ENCODE results near the gene MYO9B. TPM values are rescaled to one million over a fixed set of nuclear protein-coding genes. Genes with fewer than 3 reads are reported as not detected.

MYO9B gene
- total and polyA plus RNA-seq, 9 of the 15 experiments (the other 6 are each of a cell fraction or from before 2014, with no cell fraction given): 2.4 to 77.6 (median 23.0) TPM

DNA sequence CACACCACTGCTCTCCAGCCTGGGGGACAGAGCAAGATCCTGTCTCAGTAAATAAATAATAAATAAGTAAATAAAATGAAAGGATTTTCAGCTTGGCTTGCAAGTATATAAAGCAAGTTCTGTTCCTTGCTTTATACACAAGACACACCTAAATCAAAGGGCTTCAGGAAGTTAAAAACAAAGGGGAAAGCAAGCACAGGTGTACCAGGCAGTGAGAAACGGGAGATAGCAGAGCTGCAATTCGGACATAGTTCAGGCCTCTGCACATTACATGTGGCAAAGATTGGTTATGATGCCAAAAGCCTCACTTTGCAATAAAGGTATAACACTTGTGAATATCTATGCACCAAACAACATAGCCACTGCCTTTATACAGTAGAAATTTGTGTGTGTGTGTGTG lies 47.5 kb downstream of the MYO9B start (continued):
- no peak for TF ChIP-seq ELF2 (CRISPR knock-in tag; IDR thresholded peaks at IDR 0.05)

DNA sequence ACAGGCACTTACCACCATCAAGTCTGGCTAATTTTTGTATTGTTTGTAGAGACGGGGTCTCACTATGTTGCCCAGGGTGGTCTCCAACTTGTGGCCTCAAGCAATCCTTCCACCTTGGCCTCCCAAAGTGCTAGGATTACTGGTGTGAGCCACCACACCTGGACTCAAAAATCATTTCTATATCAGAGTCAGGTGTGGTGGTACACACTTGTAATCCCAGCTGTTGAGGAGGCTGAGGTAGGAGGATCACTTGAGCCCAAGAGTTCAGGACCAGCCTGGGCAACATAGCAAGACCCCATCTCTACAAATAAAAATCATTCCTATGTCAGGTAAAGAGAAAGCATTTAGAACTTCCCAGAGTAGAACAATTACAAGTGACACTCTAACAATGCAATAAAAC lies 48.4 kb downstream of the MYO9B start:
- DNase-seq (ENCODE audit: extremely low read depth in 1 of 4, low spot score in 3 of 4) (no peak), ATAC-seq (no peak), FAIRE-seq (no peak)
- intact Hi-C loops (cut with micrococcal nuclease): no loop called here
- Histone ChIP-seq H2AFZ (ENCODE audit: low read depth, low read length) (no peak overlapping the region), H3K27me3 (ENCODE audit: control insufficient read depth in 2 of 2, insufficient read depth in 2 of 2, low read length in 2 of 2) (no peaks in the 10 kb centered on the region), H3K4me3 (no peak overlapping the region), H3K4me1 (replicated peaks in 1 of 2; ENCODE audit: control insufficient read depth in 2 of 2, insufficient read depth in 2 of 2, low read length in 2 of 2) (peaks cover 0 to 8% of the 10 kb centered on the region in 2 experiments; a peak in 2 of 5 replicates), H3K36me3 (ENCODE audit: control insufficient read depth, insufficient read depth, low read length) (peaks cover 2% of the 10 kb centered on the region; the same call in 1 of the 3 replicates), H3K27ac (ENCODE audit: extremely low read depth, low read depth, low read length) (no peak overlapping the region), H3K9me1 (ENCODE audit: control insufficient read depth, insufficient read depth, low read length) (peaks cover 4% of the 10 kb centered on the region), H3K79me2 (ENCODE audit: control insufficient read depth, insufficient read depth, low read length) (no peaks in the 10 kb centered on the region), H3K4me2 (ENCODE audit: insufficient read depth, low read length) (no peak overlapping the region), H3K9ac (ENCODE audit: insufficient read depth in 1 of 2, low read depth in 2 of 2, low read length in 2 of 2) (no peak overlapping the region), H4K20me1 (replicated peaks; ENCODE audit: control insufficient read depth, insufficient read depth, low read length) (peaks cover 3% of the 10 kb centered on the region; the same call in 1 of the 2 replicates), H3K9me3 (replicated peaks; ENCODE audit: control insufficient read depth, insufficient read depth, low read depth, low read length) (no peaks in the 10 kb centered on the region)
- TF ChIP-seq RBM25 (IDR thresholded peaks at IDR 0.05; ENCODE audit: low read depth, low read length, severe bottlenecking): peak; percentile 7
- TF ChIP-seq IRF9 (tag; IDR thresholded peaks at IDR 0.05): no peak
- TF ChIP-seq TEAD2 (tag; IDR thresholded peaks at IDR 0.05): no peak
- peak; percentile 67; the same call in 1 of the 2 replicates for TF ChIP-seq ZNF121 (CRISPR knock-in tag; conservative IDR thresholded peaks at IDR 0.05)
- in situ Hi-C loops (cut with MboI): no loop called here
- CTCF ChIA-PET (ENCODE audit: low intra/inter-chr PET ratio): no interaction called here
- POLR2A ChIA-PET: no interaction called here
- WGBS (ENCODE audit: insufficient coverage, low coverage, missing lambda C conversion rate): 90% methylated on average over 1 of the region's 1 CpG
- no TSS peak for BruUV-seq (replicated peaks)
